AG10803 (cell line): ENCODE measurements around the gene GLUD1.
A peak's percentile ranks its signal among the peaks of the same experiment; 100 is the strongest.
"Not testable (repeated sequence)": the region's sequence is repeated elsewhere in the genome, so short reads cannot be mapped to it uniquely, and the experiment has no call there.

Experiments used
- DNase-seq: peaks from one replicate; pipeline ENCODE4 v3.0.0; 2010; ENCODE audit warnings: low read depth
- H3K4me3 ChIP-seq: 2 replicates; pipeline ENCODE4 v1.5.1; 2011; ENCODE audit warnings: mild to moderate bottlenecking, low read length, control low read depth
- TF ChIP-seq, protein P1 (sequence below): conservative IDR thresholded peaks from 2 replicates; pipeline ENCODE4 v1.5.1; 2011; ENCODE audit warnings: mild to moderate bottlenecking, low read length, control low read depth, inconsistent platforms

GLUD1 gene

DNA sequence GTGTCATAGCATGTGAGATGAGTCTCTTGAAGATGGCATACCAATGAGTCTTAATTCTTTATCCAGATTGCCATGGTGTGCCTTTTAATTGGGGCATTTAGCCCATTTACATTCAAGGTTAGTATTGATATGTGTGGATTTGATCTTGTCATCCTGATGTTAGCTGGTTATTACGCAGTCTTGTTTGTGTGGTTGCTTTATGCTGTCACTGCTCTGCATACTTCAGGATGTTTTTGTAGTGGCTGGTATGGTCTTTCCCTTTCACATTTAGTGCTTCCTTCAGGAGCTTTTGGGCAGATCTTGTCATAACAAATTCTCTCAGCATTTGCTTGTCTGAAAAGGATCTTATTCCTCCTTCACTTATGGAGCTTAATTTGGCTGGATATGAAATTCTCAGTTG is 58.0 kb downstream of the GLUD1 start:
- H3K4me3 ChIP-seq, result no peak overlapping the region
- no peak for DNase-seq
- TF ChIP-seq, protein P1, sequence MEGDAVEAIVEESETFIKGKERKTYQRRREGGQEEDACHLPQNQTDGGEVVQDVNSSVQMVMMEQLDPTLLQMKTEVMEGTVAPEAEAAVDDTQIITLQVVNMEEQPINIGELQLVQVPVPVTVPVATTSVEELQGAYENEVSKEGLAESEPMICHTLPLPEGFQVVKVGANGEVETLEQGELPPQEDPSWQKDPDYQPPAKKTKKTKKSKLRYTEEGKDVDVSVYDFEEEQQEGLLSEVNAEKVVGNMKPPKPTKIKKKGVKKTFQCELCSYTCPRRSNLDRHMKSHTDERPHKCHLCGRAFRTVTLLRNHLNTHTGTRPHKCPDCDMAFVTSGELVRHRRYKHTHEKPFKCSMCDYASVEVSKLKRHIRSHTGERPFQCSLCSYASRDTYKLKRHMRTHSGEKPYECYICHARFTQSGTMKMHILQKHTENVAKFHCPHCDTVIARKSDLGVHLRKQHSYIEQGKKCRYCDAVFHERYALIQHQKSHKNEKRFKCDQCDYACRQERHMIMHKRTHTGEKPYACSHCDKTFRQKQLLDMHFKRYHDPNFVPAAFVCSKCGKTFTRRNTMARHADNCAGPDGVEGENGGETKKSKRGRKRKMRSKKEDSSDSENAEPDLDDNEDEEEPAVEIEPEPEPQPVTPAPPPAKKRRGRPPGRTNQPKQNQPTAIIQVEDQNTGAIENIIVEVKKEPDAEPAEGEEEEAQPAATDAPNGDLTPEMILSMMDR, result no peak

DNA sequence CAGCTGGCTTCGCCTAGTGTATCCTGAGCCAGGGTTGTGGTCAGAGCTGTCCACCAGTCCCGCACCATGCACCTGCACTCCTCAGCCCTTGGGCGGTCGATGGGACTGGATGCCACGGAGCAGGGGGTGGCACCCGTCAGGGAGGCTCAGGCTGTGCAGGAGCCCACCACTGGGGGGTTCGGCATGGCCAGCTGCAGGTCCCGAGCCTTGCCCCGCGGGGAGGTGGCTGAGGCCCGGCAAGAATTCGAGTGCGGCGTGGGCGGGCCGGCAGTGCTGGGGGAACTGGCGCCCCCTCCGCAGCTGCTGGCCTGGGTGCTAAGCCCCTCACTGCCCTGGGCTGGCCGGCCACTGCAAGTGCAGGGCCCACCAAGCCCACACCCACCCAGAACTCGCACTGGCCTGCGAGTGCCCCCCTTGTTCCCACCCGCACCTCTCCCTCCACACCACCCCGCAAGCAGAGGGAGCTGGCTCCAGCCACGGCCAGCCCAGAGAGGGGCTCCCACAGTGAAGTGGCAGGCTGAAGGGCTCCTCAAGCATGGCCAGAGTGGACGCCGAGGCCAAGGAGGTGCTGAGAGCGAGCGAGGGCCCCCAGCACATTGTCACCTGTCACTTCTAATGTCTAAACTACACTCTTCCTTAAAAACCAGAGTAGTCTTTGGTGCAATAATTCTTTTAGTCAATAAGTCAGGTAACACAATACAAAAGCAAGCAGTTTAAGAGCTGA is 63.6 kb downstream of the GLUD1 start:
- TF ChIP-seq, protein P1, result no peak
- DNase-seq, result no peak

DNA sequence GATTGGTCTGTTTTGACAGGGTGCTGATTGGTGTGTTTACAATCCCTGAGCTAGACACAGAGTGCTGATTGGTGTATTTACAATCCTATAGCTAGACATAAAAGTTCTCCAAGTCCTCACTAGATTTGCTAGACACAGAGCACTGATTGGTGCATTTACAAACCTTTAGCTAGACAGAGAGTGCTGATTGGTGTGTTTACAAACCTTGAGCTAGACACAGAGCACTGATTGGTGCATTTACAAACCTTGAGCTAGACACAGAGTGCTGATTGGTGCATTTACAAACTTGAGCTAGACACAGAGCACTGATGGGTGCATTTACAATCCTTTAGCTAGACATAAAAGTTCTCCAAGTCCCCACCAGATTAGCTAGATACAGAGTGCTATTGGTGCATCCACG is 64.2 kb downstream of the GLUD1 start:
- not testable (repeated sequence) for H3K4me3 ChIP-seq, DNase-seq

More for the DNA sequence above, 63.6 kb downstream of the GLUD1 start:
- no peak overlapping the region for H3K4me3 ChIP-seq

DNA sequence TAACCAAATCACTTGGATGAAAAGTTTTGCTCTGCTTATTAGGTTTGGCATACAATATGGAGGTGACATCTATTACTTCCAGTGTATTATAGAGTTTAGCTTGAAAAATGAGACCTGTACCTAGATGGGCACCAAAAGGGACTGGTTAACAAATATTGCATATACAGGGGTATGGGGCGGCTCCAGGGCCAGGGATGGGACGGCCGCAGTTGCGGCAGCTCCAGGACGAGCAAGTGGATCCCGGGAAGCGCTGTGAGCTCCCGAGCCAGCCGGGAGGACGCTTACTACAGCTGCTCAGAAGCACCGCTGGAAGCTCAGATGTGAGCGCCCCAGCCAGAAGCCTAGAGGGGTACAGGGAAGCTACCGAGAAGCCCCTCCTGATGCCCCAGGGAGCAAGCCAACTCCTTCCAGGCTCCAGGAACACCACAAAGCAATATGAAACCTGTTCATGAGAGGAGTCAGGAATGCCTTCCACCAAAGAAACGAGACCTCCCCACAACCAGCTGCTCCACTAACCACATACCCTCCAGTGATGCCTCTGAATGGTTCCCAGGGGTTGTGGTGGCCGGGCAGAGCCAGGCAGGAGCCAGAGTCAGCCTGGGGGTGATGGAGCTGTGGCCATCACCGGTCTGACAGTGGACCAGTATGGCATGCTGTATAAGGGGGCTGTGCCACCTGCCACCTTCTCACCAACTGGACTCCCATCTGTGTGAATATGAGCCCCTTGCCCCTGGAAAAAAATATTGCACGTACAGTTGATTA is 67.7 kb downstream of the GLUD1 start:
- not testable (repeated sequence) for H3K4me3 ChIP-seq, DNase-seq

DNA sequence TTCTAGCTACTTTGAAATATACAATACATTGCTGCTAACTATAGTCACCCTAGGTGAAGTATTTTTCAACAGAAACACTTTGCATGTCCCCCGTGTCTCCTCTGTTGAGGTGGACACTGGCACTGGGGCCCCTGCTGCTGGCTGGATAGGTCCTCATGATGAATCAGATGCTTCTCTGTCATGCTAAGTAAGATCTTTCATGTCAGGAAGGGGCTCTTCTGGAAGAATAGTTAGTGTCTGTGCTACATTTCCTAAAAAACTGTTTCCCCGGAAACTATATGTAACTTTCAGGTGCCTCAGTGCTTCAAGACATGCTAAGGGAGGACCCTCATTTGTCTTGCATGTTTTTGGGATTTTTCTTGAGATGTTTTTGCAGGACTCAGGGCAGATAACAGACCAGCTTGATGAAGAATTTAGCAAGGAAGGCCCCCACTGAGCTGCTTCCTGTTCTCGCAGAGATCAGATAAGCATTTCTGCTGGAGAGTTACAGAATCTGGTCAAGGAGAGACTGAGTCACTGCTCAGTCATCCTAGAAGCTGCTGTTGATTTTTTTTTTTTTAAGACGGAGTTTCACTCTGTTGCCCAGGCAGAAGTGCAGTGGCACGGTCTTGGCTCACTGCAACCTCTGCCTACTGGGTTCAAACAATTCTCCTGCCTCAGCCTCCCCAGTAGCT is 69.2 kb downstream of the GLUD1 start:
- not testable (repeated sequence) for H3K4me3 ChIP-seq
- peak; percentile 74 for DNase-seq

DNA sequence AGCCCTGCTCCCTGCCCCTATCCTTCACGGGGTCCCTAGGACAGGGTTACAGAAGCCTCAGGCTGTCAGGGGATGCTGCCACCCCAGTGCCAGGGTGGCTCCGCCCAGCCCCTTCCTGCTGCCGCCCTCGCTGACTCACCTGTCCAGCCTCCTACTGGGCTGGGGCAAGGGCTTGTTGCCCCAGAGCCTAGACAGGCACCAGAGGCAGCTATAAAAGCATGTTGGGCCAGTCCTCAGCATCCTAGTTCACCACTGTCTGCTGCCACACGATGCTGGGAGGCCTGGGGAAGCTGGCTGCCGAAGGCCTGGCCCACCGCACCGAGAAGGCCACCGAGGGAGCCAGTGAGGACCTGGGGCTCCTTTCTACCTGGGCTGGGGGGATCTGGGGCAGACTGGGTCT is 74.6 kb downstream of the GLUD1 start, which contains the start of gene FAM25A:
Gene FAM25A, plus strand, starts transcription at position 239 of the 400 bp plus-strand sequence. Its CDS starts 31 bp downstream, at position 270.
- not testable (repeated sequence) for H3K4me3 ChIP-seq, DNase-seq

DNA sequence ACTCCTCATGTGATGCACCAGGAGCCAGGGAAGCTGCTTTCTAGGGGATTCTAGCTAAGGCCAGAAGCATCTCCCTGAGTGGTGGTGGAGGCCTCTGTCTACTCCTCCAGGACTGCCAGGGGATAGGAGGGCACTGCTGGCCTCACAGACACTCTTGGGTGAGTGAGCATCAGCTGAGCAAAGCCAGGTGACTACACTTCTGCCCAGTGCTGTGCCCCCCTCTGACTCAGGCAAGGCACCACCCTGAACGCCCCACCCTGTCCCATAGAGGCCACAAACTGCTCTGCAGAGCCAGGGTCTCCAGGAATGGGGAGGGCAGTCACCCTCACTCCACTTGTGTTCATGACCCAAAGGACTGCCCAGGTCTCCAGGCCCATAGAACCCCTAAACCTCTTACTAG is 75.1 kb downstream of the GLUD1 start:
- not testable (repeated sequence) for H3K4me3 ChIP-seq

DNA sequence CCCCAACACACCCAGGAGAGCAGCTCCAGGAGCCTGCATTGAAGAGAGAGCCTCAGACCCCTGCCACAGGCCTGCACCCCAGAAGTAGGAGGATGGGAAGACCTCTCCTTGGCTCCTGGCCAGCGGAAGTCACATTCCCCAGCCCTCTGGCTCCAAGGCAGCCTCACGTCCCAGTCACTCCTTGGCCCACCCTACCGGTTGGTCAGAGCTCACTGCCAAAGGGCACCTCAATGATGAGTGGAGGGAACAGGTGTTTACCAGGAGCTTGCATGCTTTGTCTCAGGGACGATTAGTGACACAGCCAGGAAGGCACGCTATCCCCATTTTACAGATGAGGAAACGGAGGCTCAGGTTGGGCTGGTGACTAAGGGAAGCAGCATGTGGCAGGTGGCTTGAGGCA is 75.6 kb downstream of the GLUD1 start:
- not testable (repeated sequence) for DNase-seq, H3K4me3 ChIP-seq

More for the DNA sequence above, 75.1 kb downstream of the GLUD1 start:
- not testable (repeated sequence) for DNase-seq

DNA sequence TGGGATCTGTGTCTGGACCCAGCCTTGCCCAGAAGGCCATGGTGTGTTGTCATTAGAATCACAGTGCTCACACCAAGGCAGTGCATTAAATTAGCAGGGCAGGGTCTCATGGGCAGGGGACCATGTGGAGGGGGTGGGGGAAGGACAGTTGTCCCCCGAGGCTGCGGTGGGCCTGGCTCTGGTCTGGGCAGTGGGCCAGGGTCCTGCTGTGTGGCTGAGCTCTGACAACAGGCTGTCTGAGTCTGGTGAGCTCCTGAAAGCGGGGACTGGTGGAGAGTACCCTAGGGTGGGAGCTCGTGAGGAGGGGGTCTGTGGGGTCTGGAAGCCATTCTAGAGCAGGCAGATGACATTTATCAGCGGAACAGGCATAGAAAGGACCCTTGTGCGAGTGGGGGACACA is 76.5 kb downstream of the GLUD1 start:
- DNase-seq, H3K4me3 ChIP-seq: not testable (repeated sequence)

DNA sequence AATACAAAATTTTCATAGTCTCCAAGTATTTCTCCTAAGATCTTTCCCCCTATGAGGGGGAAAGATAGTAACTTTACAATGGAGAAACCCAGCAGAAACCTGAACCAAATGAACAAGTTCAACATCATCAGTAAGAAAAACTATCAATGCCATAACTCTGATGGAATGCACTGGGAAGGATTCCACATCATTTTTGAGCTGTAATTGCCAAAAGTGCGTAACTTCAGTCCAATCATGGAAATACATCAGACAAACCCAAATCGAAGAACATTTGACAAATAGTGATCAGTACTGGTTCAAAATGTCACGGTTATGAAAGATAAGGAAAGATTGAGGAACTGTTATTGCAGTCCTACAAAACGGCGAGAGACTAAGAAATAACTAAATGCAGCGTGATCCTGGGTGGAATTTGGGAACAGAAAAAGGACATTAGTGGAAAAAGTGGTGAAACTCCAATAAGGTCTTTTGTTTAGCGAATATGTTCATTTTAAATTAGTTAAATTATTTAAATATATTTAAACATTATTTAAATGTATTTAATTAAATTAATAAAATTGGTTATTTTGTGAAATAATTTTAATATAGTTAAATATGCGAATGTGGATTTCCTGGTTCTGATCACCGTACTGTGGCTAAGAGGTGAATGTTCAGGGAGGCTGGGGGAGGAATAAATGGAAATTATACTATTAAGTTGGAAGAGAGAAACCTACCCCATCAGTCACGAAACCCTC is 79.5 kb downstream of the GLUD1 start:
- peak; percentile 55 for DNase-seq
- H3K4me3 ChIP-seq, result not testable (repeated sequence)

DNA sequence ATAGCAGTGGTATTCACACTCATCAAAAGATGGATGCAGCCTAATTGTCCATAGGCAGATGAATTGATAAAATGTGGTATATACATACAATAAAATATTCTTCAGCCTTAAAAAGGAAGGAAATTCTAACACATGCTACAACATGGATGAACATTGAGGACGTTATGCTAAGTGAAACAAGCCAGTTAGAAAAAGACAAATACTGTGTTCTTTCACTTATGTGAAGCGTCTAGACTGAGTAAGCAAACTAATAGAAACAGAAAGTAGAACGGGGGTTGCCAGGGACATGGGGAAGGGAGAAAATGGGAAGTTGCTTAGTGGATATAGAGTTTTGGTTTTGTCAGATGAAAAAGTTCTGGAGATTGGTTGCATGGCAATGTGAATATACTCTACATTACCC is 81.1 kb downstream of the GLUD1 start:
- not testable (repeated sequence) for DNase-seq

DNA sequence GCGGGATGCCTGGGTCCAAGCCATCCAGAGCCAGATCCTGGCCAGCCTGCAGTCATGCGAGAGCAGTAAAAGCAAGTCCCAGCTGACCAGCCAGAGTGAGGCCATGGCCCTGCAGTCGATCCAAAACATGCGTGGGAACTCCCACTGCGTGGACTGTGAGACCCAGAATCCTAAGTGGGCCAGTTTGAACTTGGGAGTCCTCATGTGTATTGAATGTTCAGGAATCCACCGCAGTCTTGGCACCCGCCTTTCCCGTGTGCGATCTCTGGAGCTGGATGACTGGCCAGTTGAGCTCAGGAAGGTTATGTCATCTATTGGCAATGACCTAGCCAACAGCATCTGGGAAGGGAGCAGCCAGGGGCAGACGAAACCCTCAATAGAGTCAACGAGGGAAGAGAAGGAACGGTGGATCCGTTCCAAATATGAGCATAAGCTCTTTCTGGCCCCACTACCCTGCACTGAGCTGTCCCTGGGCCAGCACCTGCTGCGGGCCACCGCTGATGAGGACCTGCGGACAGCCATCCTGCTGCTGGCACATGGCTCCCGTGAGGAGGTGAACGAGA is 85.4 kb downstream of the GLUD1 start:
- H3K4me3 ChIP-seq, DNase-seq: not testable (repeated sequence)

More for the DNA sequence above, 81.1 kb downstream of the GLUD1 start:
- not testable (repeated sequence) for H3K4me3 ChIP-seq

DNA sequence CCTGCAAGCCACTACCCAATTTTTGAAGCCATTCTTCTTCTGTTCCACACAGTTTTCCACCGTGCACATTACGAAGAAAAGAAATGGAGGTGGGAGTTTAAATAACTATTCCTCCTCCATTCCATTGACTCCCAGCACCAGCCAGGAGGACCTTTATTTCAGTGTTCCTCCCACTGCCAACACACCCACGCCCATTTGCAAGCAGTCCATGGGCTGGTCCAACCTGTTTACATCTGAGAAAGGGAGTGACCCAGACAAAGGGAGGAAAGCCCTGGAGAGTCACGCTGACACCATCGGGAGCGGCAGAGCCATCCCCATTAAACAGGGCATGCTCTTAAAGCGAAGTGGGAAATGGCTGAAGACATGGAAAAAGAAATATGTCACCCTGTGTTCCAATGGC is 86.3 kb downstream of the GLUD1 start:
- not testable (repeated sequence) for H3K4me3 ChIP-seq, DNase-seq

DNA sequence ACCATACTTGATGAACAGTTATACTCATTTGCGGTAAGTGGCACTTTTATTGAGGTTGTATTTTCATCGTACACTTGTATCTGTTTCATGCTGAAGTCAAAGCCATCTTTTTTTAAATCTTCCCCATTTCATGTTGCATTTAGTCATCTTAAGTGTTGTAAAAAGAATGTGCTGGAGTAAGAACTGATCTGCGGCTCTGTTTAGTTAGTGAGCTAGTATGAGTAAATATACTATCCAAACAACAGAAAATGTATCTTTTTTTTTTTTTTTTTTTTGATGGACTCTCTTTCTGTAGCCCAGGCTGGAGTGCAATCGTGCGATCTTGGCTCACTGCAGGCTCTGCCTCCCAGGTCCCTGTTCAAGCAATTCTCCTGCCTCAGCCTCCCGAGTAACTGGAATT is 87.0 kb downstream of the GLUD1 start:
- DNase-seq, H3K4me3 ChIP-seq: not testable (repeated sequence)

DNA sequence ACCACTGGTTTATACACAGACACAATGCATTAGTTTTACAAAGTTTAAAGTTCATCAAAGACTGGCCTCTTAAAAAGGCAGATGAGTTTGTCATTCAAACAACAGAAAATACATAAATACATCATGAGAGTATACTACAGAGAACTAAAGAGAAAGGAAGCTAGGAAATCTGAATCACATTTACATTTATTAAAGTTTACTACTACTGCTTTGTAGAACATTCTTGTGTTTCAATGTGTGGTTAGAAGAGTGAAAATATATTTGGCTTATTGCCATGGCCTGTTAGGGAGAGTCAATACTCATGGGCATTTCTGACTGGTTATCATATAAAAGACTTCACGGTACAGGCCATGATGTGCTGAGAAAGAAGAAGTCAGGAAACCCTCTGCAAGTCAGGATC is 87.5 kb downstream of the GLUD1 start:
- DNase-seq, result peak; percentile 20

More for the DNA sequence above, 87.5 kb downstream of the GLUD1 start:
- not testable (repeated sequence) for H3K4me3 ChIP-seq
